ENCODE measurements around the gene GNG10. TPM values are rescaled to one million over a fixed set of nuclear protein-coding genes. Genes with fewer than 3 reads are reported as not detected.

Gene GNG10
- total and polyA plus RNA-seq, 4 donors, result 15.9 to 24.3 (median 21.3) TPM

DNA sequence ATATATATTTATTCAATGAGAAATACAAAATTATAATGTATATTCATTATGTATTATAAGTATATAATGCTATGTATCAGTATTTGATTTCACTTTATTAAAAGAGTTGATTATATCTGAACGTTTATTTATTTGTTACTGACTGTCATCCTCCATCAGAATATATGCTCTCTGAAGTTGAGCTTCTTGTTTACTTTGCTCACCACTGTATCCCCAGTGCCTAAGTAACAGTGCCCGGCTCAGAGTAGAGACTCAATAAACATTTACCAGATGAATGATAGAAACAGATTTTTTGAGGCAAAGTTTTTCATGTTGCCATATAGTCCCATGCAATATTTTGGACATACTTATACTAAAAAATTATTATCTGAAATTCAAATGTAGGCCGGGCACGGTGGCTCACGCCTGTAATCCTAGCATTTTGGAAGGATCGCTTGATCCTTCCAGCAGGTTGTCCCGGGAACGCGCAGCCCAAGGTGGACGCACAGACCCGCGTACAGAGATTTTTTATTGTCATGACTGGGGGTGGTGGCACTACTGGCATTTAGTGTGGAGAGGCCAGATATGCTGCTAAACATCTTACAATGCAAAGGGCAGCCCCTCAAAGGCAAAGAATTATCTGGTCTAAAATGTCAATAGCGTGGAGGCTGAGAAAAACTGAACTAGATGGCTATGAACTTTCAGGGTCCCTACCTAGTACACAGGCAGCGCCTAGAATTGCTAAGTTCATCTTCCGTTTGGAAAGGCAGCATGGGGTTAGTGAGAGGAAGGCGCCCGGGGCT, 31.0 kb upstream of the GNG10 start:
- H3K36me3 ChIP-seq (ENCODE audit: control insufficient read depth in 4 of 4, insufficient read depth in 3 of 4, low read depth in 1 of 4, low read length in 3 of 4), result no peaks in the 10 kb centered on the region
- no peak for DNase-seq (ENCODE audit: low spot score)

DNA sequence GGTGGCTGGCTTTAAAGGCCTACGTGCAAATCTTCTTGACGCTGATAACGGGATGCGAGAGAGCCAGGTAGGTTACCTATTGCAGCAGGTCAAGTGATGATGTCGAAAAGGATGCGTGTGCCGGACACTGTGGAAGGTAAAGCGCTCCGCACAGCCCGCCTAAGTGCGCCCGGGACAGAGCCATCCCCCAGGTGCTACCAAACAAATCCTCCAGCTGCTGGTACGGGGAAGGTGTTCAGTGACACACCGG, 30.5 kb upstream of the GNG10 start:
- Histone ChIP-seq H3K27ac (ENCODE audit: low read depth in 1 of 2, low read length in 2 of 2) (peak overlapping the region; percentile 75 to 96), H3K9me3 (ENCODE audit: control insufficient read depth in 4 of 4, low read length in 3 of 4) (no peaks in the 10 kb centered on the region), H3K4me3 (ENCODE audit: low read depth in 1 of 3, low read length in 3 of 3) (peak overlapping the region; percentile 60 to 86 (median 77)), H3K9ac (ENCODE audit: low read depth in 1 of 2, low read length in 2 of 2) (peak overlapping the region; percentile 4 to 48), H3K36me3 (ENCODE audit: control insufficient read depth in 4 of 4, insufficient read depth in 3 of 4, low read depth in 1 of 4, low read length in 3 of 4) (no peaks in the 10 kb centered on the region), H3K27me3 (ENCODE audit: control insufficient read depth in 4 of 4, insufficient read depth in 4 of 4, low read length in 3 of 4) (no peaks in the 10 kb centered on the region), H3K4me1 (ENCODE audit: control insufficient read depth in 4 of 4, insufficient read depth in 4 of 4, low read length in 3 of 4) (peaks cover 6 to 69% (median 37%) of the 10 kb centered on the region in 4 donors)
- no peak for DNase-seq (ENCODE audit: low spot score)
- TF ChIP-seq NR2F2 (IDR thresholded peaks at IDR 0.05) (no peak), FOXA1 (IDR thresholded peaks at IDR 0.05) (peak; percentile 38), RAD21 (IDR thresholded peaks at IDR 0.05) (peak; percentile 15 to 52), FOXA2 (IDR thresholded peaks at IDR 0.05) (peak; percentile 53), GABPA (IDR thresholded peaks at IDR 0.05 in 1 of 2, conservative IDR thresholded peaks at IDR 0.05 in 1 of 2) (peak in 1 of 2 donors; percentile 95), SP1 (IDR thresholded peaks at IDR 0.05) (peak; percentile 73), YY1 (IDR thresholded peaks at IDR 0.05) (peak; percentile 87), RXRA (IDR thresholded peaks at IDR 0.05) (peak; percentile 65 to 66), JUND (IDR thresholded peaks at IDR 0.05) (peak in 1 of 2 donors; percentile 22), HNF4A (conservative IDR thresholded peaks at IDR 0.05) (peak; percentile 49 to 62)
- TF ChIP-seq, protein P1, sequence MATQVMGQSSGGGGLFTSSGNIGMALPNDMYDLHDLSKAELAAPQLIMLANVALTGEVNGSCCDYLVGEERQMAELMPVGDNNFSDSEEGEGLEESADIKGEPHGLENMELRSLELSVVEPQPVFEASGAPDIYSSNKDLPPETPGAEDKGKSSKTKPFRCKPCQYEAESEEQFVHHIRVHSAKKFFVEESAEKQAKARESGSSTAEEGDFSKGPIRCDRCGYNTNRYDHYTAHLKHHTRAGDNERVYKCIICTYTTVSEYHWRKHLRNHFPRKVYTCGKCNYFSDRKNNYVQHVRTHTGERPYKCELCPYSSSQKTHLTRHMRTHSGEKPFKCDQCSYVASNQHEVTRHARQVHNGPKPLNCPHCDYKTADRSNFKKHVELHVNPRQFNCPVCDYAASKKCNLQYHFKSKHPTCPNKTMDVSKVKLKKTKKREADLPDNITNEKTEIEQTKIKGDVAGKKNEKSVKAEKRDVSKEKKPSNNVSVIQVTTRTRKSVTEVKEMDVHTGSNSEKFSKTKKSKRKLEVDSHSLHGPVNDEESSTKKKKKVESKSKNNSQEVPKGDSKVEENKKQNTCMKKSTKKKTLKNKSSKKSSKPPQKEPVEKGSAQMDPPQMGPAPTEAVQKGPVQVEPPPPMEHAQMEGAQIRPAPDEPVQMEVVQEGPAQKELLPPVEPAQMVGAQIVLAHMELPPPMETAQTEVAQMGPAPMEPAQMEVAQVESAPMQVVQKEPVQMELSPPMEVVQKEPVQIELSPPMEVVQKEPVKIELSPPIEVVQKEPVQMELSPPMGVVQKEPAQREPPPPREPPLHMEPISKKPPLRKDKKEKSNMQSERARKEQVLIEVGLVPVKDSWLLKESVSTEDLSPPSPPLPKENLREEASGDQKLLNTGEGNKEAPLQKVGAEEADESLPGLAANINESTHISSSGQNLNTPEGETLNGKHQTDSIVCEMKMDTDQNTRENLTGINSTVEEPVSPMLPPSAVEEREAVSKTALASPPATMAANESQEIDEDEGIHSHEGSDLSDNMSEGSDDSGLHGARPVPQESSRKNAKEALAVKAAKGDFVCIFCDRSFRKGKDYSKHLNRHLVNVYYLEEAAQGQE (IDR thresholded peaks at IDR 0.05), result no peak
- TF ChIP-seq, protein P2, sequence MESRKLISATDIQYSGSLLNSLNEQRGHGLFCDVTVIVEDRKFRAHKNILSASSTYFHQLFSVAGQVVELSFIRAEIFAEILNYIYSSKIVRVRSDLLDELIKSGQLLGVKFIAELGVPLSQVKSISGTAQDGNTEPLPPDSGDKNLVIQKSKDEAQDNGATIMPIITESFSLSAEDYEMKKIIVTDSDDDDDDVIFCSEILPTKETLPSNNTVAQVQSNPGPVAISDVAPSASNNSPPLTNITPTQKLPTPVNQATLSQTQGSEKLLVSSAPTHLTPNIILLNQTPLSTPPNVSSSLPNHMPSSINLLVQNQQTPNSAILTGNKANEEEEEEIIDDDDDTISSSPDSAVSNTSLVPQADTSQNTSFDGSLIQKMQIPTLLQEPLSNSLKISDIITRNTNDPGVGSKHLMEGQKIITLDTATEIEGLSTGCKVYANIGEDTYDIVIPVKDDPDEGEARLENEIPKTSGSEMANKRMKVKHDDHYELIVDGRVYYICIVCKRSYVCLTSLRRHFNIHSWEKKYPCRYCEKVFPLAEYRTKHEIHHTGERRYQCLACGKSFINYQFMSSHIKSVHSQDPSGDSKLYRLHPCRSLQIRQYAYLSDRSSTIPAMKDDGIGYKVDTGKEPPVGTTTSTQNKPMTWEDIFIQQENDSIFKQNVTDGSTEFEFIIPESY (IDR thresholded peaks at IDR 0.05), result no peak
- TF ChIP-seq, protein P3, sequence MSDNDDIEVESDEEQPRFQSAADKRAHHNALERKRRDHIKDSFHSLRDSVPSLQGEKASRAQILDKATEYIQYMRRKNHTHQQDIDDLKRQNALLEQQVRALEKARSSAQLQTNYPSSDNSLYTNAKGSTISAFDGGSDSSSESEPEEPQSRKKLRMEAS (IDR thresholded peaks at IDR 0.05), result peak; percentile 84
- WGBS, result under 1% methylated on average over 14 of the region's 14 CpGs

More for the DNA sequence above, 31.0 kb upstream of the GNG10 start:
- peak; percentile 24 for TF ChIP-seq FOXA2 (IDR thresholded peaks at IDR 0.05)
- TF ChIP-seq, protein P2 (IDR thresholded peaks at IDR 0.05), result no peak
- Histone ChIP-seq H3K4me1 (ENCODE audit: control insufficient read depth in 4 of 4, insufficient read depth in 4 of 4, low read length in 3 of 4) (peaks cover 6 to 65% (median 36%) of the 10 kb centered on the region in 4 donors), H3K27me3 (ENCODE audit: control insufficient read depth in 4 of 4, insufficient read depth in 4 of 4, low read length in 3 of 4) (no peaks in the 10 kb centered on the region), H3K4me3 (ENCODE audit: low read depth in 1 of 3, low read length in 3 of 3) (peak overlapping the region; percentile 60 to 86 (median 77)), H3K9me3 (ENCODE audit: control insufficient read depth in 4 of 4, low read length in 3 of 4) (no peaks in the 10 kb centered on the region), H3K9ac (ENCODE audit: low read depth in 1 of 2, low read length in 2 of 2) (peak overlapping the region; percentile 4 to 48), H3K27ac (ENCODE audit: low read depth in 1 of 2, low read length in 2 of 2) (peak overlapping the region; percentile 75 to 96)
- 8% methylated on average over 17 of the region's 17 CpGs for WGBS

Data from liver (tissue), 9 donors.